ENCODE measurements around the gene ADARB2.
A peak's percentile ranks its signal among the peaks of the same experiment; 100 is the strongest.
"Not testable (repeated sequence)": the region's sequence is repeated elsewhere in the genome, so short reads cannot be mapped to it uniquely, and the experiment has no call there.

ADARB2 gene

GRCh38 chr10:1268831-1269230 is 468.5 kb downstream of the ADARB2 start:
- DNase-seq (ENCODE audit: low read depth, low spot score): no peak

GRCh38 chr10:1267568-1267967 is 469.8 kb downstream of the ADARB2 start:
- DNase-seq (ENCODE audit: low read depth, low spot score): no peak

- no peak for DNase-seq (ENCODE audit: low read depth, low spot score)
Measured at GRCh38 chr10:1267148-1267547, 470.2 kb downstream of the ADARB2 start.

- DNase-seq (ENCODE audit: low read depth, low spot score): no peak
Measured at GRCh38 chr10:1266033-1266802, 471.1 kb downstream of the ADARB2 start.

GRCh38 chr10:1264001-1264400 is 473.3 kb downstream of the ADARB2 start:
- no peak for DNase-seq (ENCODE audit: low read depth, low spot score)

- DNase-seq (ENCODE audit: low read depth, low spot score): no peak
Measured at GRCh38 chr10:1257274-1257673, 480.1 kb downstream of the ADARB2 start.

GRCh38 chr10:1256432-1256725 is 480.9 kb downstream of the ADARB2 start:
- no peak for DNase-seq (ENCODE audit: low read depth, low spot score)

- DNase-seq (ENCODE audit: low read depth, low spot score): no peak
Measured at GRCh38 chr10:1255600-1256431, 481.5 kb downstream of the ADARB2 start.

- DNase-seq (ENCODE audit: low read depth, low spot score): no peak
Measured at GRCh38 chr10:1255118-1255517, 482.2 kb downstream of the ADARB2 start.

- no peak for DNase-seq (ENCODE audit: low read depth, low spot score)
Measured at GRCh38 chr10:1253523-1254353, 483.6 kb downstream of the ADARB2 start.

GRCh38 chr10:1251769-1252168 is 485.6 kb downstream of the ADARB2 start:
- no peak for DNase-seq (ENCODE audit: low read depth, low spot score)

- DNase-seq (ENCODE audit: low read depth, low spot score): no peak
Measured at GRCh38 chr10:1249142-1249920, 488.0 kb downstream of the ADARB2 start.

- not testable (repeated sequence) for DNase-seq (ENCODE audit: low read depth, low spot score)
Measured at GRCh38 chr10:1248262-1248630, 489.1 kb downstream of the ADARB2 start.

- no peak for DNase-seq (ENCODE audit: low read depth, low spot score)
Measured at GRCh38 chr10:1247598-1248261, 489.6 kb downstream of the ADARB2 start.

GRCh38 chr10:1244493-1244892 is 492.8 kb downstream of the ADARB2 start:
- DNase-seq (ENCODE audit: low read depth, low spot score): no peak

GRCh38 chr10:1243486-1244234 is 493.7 kb downstream of the ADARB2 start:
- peak; percentile 69 for DNase-seq (ENCODE audit: low read depth, low spot score)

- DNase-seq (ENCODE audit: low read depth, low spot score): peak; percentile 31
Measured at GRCh38 chr10:1242975-1243374, 494.4 kb downstream of the ADARB2 start.

GRCh38 chr10:1241973-1242935 is 495.1 kb downstream of the ADARB2 start:
- DNase-seq (ENCODE audit: low read depth, low spot score): no peak

- DNase-seq (ENCODE audit: low read depth, low spot score): no peak
Measured at GRCh38 chr10:1241322-1241890, 495.9 kb downstream of the ADARB2 start.

Data from ELF-1 (cell line).